GM12875 (cell line): ENCODE measurements around the gene UGDH.

Experiments used
- H3K4me3 ChIP-seq: one replicate; pipeline ENCODE4 v1.5.1; 2011; ENCODE audit warnings: low read depth, low read length, control low read depth
- TF ChIP-seq, protein P1 (sequence below): IDR thresholded peaks from 2 replicates; pipeline ENCODE4 v1.5.1; 2011; ENCODE audit warnings: low read depth, mild to moderate bottlenecking, control low read depth, inconsistent platforms, low read length, moderate library complexity, borderline replicate concordance; ENCODE audit not compliant: insufficient read depth

The UGDH gene

GRCh38 chr4:39529534-39529933 is 2.3 kb upstream of the UGDH start:
- TF ChIP-seq, protein P1, sequence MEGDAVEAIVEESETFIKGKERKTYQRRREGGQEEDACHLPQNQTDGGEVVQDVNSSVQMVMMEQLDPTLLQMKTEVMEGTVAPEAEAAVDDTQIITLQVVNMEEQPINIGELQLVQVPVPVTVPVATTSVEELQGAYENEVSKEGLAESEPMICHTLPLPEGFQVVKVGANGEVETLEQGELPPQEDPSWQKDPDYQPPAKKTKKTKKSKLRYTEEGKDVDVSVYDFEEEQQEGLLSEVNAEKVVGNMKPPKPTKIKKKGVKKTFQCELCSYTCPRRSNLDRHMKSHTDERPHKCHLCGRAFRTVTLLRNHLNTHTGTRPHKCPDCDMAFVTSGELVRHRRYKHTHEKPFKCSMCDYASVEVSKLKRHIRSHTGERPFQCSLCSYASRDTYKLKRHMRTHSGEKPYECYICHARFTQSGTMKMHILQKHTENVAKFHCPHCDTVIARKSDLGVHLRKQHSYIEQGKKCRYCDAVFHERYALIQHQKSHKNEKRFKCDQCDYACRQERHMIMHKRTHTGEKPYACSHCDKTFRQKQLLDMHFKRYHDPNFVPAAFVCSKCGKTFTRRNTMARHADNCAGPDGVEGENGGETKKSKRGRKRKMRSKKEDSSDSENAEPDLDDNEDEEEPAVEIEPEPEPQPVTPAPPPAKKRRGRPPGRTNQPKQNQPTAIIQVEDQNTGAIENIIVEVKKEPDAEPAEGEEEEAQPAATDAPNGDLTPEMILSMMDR = no peak
- H3K4me3 ChIP-seq = no peak overlapping the region

DNA sequence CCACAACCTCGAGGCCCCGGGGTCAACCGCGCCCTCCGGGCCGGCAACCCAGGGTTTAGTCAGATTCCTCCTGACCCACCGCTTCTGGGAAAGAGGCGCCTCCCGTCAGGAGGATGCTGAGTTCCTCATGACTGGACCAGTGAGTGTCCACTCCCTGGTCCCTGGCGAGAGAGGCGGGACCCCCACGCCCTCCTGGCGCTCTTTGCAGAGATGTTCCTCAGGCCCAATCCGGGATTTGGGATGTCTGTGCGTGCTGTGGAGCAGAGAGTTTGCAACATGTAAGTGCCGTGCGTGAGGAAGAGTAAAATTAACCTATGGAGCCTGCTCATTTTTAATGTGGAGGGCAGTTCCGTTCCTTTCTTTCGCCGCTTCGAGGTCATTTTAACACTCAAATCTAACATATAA is 824 bp upstream of the UGDH start:
- TF ChIP-seq, protein P1 = no peak
- peak overlapping the region; percentile 99 for H3K4me3 ChIP-seq

DNA sequence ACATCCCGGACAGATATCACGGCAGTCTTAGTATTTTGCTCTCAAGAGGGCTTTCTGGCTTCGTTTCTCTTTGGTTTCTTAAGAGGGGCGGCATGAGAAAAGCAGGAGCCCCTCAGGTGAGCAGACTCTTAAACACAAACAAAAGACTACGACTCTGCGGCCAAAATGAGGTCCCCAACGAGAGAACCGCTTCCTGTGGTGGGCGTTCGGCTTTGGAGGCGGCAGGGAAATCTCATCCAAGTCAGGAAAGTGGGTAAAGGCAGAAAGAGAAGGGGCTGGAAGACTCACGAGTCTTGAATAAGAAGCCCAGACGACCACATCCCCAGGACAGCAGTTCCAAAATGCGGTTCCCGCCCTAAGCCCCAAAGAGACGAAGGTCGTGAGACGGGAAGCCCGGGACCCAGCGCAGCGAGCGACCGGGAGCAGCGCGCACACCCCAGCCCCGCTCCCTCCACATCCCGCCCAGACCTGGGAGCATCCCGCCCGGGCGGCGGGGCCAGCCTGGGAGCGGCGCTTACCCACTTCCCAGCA is 409 bp downstream of the UGDH start:
- TF ChIP-seq, protein P1 = no peak
- peak overlapping the region; percentile 99 for H3K4me3 ChIP-seq

DNA sequence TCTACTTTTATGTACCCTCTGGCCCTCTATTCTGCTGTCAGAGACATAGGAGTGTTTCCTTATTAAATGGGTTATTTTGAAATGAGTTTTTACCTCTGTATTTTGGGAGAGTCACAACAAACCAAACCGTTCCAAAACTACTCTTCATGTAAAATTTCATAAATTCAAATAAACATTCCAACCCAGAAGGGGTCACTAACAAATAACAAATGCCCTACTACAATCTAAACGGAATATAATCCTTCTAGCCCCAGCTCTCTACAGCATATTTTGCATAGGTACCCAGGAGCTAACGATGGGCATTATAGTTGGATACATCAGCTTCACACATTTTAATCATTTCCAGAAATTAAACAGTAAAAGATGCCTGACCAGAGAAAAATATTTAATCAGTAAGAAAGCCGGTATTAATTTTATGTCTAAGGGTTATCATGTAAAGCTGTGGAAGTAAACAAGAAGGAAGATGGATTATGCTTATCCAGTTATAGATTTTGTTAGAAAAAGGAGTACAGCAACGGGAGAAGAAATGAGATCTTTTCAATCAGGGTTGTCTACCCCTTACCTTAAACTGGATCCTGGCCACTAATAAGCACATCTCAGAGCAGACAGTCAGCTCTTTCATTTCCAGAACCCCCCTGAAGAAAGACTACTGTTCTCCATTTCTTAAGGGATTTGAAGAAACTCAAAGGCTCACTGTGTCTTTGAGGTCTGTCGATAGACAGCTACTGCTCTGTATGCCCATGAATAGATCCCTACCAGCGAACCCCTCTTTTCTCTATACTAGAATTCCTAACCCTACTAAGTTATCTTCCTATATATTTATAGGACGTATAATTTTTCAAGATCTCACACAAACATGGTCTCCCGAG is 1.2 kb downstream of the UGDH start:
- H3K4me3 ChIP-seq = peak overlapping the region; percentile 99
- TF ChIP-seq, protein P1 = no peak

DNA sequence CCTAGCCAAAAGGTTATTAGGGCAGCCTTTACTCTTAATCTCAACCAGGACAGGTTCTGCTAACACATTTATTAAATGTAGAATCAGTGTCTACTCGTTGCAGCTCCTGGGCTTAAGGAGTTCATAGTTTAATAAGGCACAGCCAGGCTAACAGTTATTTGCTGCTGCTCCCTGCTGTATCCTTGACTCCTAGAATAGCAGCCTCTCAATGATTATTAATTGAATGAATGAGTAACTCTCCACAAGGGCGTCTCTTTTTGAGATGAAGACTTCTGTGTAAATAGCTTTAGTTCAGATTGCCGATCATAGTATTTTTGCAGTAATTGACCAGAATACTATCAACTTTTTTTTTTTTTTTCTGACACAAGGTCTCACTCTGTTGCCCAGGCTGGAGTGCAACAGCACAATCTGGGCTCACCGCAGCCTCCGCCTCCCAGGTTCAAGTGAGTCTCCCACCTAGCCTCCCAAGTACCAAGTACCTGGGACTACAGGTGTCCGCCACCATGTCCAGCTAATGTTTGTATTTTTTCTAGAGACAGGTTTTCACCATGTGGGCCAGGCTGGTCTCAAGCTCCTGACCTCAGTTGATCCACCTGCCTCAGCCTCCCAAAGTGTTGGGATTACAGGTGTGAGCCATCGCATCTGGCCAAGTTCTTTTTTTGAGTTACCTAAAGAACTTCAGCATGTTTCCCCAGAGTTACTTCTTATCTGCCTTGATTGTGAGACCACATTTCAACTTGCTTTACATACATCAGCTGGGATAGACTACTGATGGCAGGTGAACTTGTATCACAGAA is 2.9 kb downstream of the UGDH start:
- H3K4me3 ChIP-seq = no peak overlapping the region
- TF ChIP-seq, protein P1 = no peak

DNA sequence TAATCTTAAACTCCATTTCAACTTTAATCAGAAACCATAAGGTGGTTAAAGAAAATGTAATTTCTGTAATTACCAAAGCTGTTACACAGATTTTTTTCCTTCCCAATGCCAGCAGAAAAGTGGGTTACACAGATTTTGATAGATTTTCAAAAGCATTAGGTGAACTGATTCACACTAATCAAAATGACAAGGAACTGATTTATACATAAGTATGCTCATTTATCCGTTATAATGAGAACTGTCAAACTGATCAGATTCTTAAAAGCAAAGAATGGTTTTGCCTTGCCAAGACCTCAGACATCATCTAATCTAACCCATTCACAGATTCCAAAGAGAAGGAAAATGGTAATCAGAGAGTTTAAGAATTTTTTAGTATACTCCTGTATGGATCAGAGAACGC is 5.2 kb downstream of the UGDH start:
- H3K4me3 ChIP-seq = no peak overlapping the region
- TF ChIP-seq, protein P1 = no peak
